Measurements from ENCODE around the gene RRP1B. TPM values are rescaled to one million over a fixed set of nuclear protein-coding genes. Genes with fewer than 3 reads are reported as not detected.

Gene RRP1B
- total and polyA plus RNA-seq, 9 of the 15 experiments (the other 6 are each of a cell fraction or from before 2014, with no cell fraction given), result 6.8 to 66.6 (median 41.9) TPM

DNA sequence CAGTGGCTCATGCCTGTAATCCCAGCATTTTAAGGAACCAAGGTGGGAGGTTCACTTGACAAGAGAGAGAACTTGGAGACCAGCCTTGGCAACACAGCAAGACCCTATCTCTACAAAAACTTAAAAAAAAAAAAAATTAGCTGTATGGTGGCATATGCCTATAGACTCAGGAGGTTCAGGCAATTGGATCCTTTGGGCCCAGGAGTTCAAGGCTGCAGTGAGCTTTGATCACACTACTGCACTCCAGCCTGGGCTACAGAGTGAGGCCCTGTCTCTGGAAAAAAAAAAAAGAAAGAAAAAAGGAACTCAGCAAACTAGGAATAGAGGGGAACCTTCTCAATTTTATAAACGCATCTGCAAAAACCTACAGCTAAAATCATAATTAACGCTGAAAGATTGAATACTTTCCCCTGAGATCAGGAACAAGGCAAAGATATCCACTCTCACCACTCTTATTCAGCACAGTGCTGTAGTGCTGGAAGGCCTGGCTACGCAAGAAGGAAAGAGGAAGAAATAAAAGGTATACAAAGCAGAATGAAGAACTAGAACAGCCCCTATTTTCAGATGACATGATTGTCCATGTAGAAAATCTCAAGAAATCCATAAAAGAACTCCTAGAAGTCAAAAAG, 21.7 kb upstream of the RRP1B start (continued):
- TF ChIP-seq NR2C2 (CRISPR knock-in tag; IDR thresholded peaks at IDR 0.05) (no peak), NR2C2 (tag; IDR thresholded peaks at IDR 0.05) (no peak), C11orf30 (IDR thresholded peaks at IDR 0.05; ENCODE audit: low read depth) (no peak), TBP (optimal IDR thresholded peaks at IDR 0.05; ENCODE audit: low read depth, low read length) (no peak), SMARCA4 (IDR thresholded peaks at IDR 0.05) (no peak), CAMTA2 (CRISPR knock-in tag; conservative IDR thresholded peaks at IDR 0.05) (no peak), ZC3H8 (IDR thresholded peaks at IDR 0.05) (no peak)

DNA sequence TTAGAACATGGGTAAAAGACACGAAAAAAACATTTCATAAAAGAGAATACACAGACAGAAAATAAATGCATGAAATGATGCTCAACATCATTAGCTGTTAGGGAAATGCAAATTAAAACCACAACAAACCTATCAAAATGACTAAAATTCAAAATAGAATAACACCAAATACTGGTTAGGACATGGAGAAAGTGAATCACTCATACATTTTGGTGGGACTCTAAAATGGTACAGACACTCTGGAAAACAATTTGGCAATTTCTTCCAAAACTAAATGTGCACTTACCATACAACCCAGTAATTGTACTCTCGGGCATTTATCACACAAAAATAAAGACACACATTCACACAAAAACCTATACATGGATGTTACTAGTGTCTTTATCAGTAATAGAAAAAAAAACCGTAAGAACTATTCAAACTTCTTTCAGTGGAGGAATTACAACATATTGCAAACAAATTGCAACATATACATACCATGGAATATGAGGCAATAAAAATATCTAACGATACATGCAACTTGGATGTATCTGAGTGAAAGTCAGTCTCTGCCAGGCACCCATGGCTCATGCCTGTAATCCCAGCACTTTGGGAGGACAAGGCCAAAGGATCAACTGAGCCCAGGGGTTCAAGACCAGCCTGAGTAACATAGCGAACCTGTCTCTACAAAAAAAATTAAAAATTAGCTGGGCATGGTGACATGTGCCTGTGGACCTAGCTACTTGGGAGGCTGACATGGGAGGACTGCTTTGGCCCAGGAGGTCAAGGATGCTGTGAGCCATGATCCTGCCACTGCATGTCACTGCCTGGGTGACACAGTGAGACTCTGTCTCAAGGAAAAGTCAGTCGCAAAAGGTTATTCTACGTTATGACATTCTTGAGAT, 19.6 kb upstream of the RRP1B start:
- Histone ChIP-seq H3K4me2 (ENCODE audit: insufficient read depth, low read length) (no peak overlapping the region), H4K20me1 (replicated peaks; ENCODE audit: control insufficient read depth, insufficient read depth, low read length) (no peaks in the 10 kb centered on the region), H2AFZ (ENCODE audit: low read depth, low read length) (no peak overlapping the region), H3K27ac (ENCODE audit: extremely low read depth, low read depth, low read length) (no peak overlapping the region), H3K79me2 (ENCODE audit: control insufficient read depth, insufficient read depth, low read length) (no peaks in the 10 kb centered on the region), H3K4me3 (no peak overlapping the region), H3K4me1 (replicated peaks in 1 of 2; ENCODE audit: control insufficient read depth in 2 of 2, insufficient read depth in 2 of 2, low read length in 2 of 2) (no peaks in the 10 kb centered on the region; a peak in 1 of 5 replicates), H3K9ac (ENCODE audit: insufficient read depth in 1 of 2, low read depth in 2 of 2, low read length in 2 of 2) (no peak overlapping the region), H3K36me3 (ENCODE audit: control insufficient read depth, insufficient read depth, low read length) (no peaks in the 10 kb centered on the region), H3K27me3 (ENCODE audit: control insufficient read depth in 2 of 2, insufficient read depth in 2 of 2, low read length in 2 of 2) (peaks cover 7 to 13% of the 10 kb centered on the region in 2 experiments), H3K9me1 (ENCODE audit: control insufficient read depth, insufficient read depth, low read length) (no peaks in the 10 kb centered on the region), H3K9me3 (replicated peaks; ENCODE audit: control insufficient read depth, insufficient read depth, low read depth, low read length) (no peaks in the 10 kb centered on the region)
- no TSS peak for BruUV-seq (replicated peaks)
- CTCF ChIA-PET (ENCODE audit: low intra/inter-chr PET ratio), result no interaction called here
- in situ Hi-C loops (cut with MboI) (loop anchor here (25.0 kb wide), 1 partner anchor 477 kb away; the partner anchor contains the start of gene CRYAA), intact Hi-C loops (cut with micrococcal nuclease) (no loop called here)
- WGBS (ENCODE audit: insufficient coverage, low coverage, missing lambda C conversion rate), result 6% methylated on average over 7 of the region's 7 CpGs
- ATAC-seq (no peak), FAIRE-seq (no peak), DNase-seq (ENCODE audit: extremely low read depth in 1 of 4, low spot score in 3 of 4) (no peak)
- POLR2A ChIA-PET, result no interaction called here
- TF ChIP-seq, protein P1, sequence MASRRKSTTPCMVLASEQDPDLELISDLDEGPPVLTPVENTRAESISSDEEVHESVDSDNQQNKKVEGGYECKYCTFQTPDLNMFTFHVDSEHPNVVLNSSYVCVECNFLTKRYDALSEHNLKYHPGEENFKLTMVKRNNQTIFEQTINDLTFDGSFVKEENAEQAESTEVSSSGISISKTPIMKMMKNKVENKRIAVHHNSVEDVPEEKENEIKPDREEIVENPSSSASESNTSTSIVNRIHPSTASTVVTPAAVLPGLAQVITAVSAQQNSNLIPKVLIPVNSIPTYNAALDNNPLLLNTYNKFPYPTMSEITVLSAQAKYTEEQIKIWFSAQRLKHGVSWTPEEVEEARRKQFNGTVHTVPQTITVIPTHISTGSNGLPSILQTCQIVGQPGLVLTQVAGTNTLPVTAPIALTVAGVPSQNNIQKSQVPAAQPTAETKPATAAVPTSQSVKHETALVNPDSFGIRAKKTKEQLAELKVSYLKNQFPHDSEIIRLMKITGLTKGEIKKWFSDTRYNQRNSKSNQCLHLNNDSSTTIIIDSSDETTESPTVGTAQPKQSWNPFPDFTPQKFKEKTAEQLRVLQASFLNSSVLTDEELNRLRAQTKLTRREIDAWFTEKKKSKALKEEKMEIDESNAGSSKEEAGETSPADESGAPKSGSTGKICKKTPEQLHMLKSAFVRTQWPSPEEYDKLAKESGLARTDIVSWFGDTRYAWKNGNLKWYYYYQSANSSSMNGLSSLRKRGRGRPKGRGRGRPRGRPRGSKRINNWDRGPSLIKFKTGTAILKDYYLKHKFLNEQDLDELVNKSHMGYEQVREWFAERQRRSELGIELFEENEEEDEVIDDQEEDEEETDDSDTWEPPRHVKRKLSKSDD (conservative IDR thresholded peaks at IDR 0.05; ENCODE audit: low read length), result no peak
- TF ChIP-seq PCBP2 (IDR thresholded peaks at IDR 0.05; ENCODE audit: low read depth, low read length, poor library complexity, severe bottlenecking) (no peak), ZNF184 (CRISPR knock-in tag; IDR thresholded peaks at IDR 0.05) (no peak), SIN3A (IDR thresholded peaks at IDR 0.05; ENCODE audit: borderline replicate concordance in 2 of 2, control insufficient read depth in 1 of 2, low read depth in 2 of 2, low read length in 2 of 2) (no peak), TAL1 (IDR thresholded peaks at IDR 0.05) (no peak), RB1 (IDR thresholded peaks at IDR 0.05; ENCODE audit: low read depth) (no peak), ETV1 (tag; conservative IDR thresholded peaks at IDR 0.05; ENCODE audit: low read depth) (no peak), RHOXF2B (CRISPR knock-in tag; conservative IDR thresholded peaks at IDR 0.05) (no peak), SREBF1 (IDR thresholded peaks at IDR 0.05; ENCODE audit: borderline replicate concordance, low read depth, low read length) (no peak), ZNF324 (CRISPR knock-in tag; IDR thresholded peaks at IDR 0.05) (no peak)
- TF ChIP-seq, protein P2, sequence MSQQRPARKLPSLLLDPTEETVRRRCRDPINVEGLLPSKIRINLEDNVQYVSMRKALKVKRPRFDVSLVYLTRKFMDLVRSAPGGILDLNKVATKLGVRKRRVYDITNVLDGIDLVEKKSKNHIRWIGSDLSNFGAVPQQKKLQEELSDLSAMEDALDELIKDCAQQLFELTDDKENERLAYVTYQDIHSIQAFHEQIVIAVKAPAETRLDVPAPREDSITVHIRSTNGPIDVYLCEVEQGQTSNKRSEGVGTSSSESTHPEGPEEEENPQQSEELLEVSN (IDR thresholded peaks at IDR 0.05; ENCODE audit: borderline replicate concordance in 1 of 2, extremely low read depth in 1 of 2, insufficient read depth in 1 of 2, insufficient read length in 1 of 2, low read depth in 1 of 2, low read length in 1 of 2, poor library complexity in 1 of 2, severe bottlenecking in 1 of 2), result no peak

Data from K562 (cell line).